Measurements from ENCODE around the gene AMIGO1. TPM values are rescaled to one million over a fixed set of nuclear protein-coding genes. Genes with fewer than 3 reads are reported as not detected.

The AMIGO1 gene
- total and polyA plus RNA-seq, 10 of the 15 experiments (the other 5 are each of a cell fraction or from before 2014, with no cell fraction given): 0.02 to 0.28 (median 0.08) TPM; not detected in 1

- TF ChIP-seq PBX3 (IDR thresholded peaks at IDR 0.05; ENCODE audit: insufficient replicate concordance, low read depth, low read length) (no peak), ZBTB4 (CRISPR knock-in tag; IDR thresholded peaks at IDR 0.05) (no peak), NFIC (IDR thresholded peaks at IDR 0.05; ENCODE audit: low read depth, low read length) (no peak), BCLAF1 (IDR thresholded peaks at IDR 0.05) (no peak)
Observed at GRCh38 chr1:109487261-109487660, 22.3 kb downstream of the AMIGO1 start (continued).
